Measurements from ENCODE around the gene IGF1R. TPM values are rescaled to one million over a fixed set of nuclear protein-coding genes. Genes with fewer than 3 reads are reported as not detected.

The IGF1R gene
- total RNA-seq, 4 donors from 2014 or later, result 31.6 to 87.8 (median 60.0) TPM

- no peak for ATAC-seq
- Histone ChIP-seq H3K4me3 (no peak overlapping the region), H3K4me1 (no peaks in the 10 kb centered on the region), H3K27me3 (no peaks in the 10 kb centered on the region), H3K36me3 (no peaks in the 10 kb centered on the region), H3K9me3 (no peaks in the 10 kb centered on the region), H3K27ac (no peak overlapping the region)
- WGBS, 2 donors (ENCODE audit: low coverage in 1 of 2), result 90% methylated on average over 9 of the region's 10 CpGs; no CpG with 5 or more reads in 1 of the 2 donors
- no peak for TF ChIP-seq EP300 (IDR thresholded peaks at IDR 0.05)
- no peak for TF ChIP-seq POLR2AphosphoS5 (IDR thresholded peaks at IDR 0.05)
These were observed 320.2 kb downstream of the IGF1R start for GRCh38 chr15:98968576-98968975.

DNA sequence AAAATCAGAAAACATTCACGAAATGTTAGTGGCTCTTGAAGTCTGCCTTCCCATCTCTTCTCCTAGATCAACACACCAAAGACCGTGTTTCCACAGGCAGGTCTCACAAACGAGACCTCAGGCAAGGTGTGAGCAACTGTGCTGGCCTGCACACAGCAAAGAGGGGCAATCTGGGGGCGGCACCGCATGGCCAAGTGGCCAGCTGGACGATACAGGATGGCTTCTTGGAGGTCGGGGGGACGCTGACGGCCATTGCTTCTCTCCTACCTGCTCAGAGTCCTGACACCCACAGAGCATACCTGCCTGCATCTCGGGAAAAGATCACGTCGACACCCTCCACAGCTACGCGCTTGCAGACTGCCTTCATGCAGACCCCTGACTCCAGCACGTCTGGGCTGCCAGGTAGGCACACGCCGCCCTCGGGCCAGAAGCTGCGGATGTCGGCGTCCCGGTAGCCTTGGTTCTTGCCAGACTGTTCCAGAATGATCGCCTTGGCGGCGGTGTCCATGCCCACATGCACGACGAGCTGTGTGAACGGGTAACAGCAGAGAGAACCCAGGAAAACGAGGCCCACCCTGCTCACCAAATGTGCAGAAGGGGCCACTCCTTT, 320.9 kb downstream of the IGF1R start:
- no peaks in the 10 kb centered on the region for H3K4me1 ChIP-seq
- no peaks in the 10 kb centered on the region for H3K36me3 ChIP-seq
- no peaks in the 10 kb centered on the region for H3K9me3 ChIP-seq
- 94 to 95% methylated on average over 2 to 7 of the region's 29 CpGs for WGBS, 2 donors (ENCODE audit: low coverage in 1 of 2)
- ATAC-seq, result no peak
- no peak overlapping the region for H3K4me3 ChIP-seq
- no peaks in the 10 kb centered on the region for H3K27me3 ChIP-seq
- TF ChIP-seq POLR2A (IDR thresholded peaks at IDR 0.05), result no peak
- no peak for TF ChIP-seq POLR2AphosphoS5 (IDR thresholded peaks at IDR 0.05)
- TF ChIP-seq, protein P1, sequence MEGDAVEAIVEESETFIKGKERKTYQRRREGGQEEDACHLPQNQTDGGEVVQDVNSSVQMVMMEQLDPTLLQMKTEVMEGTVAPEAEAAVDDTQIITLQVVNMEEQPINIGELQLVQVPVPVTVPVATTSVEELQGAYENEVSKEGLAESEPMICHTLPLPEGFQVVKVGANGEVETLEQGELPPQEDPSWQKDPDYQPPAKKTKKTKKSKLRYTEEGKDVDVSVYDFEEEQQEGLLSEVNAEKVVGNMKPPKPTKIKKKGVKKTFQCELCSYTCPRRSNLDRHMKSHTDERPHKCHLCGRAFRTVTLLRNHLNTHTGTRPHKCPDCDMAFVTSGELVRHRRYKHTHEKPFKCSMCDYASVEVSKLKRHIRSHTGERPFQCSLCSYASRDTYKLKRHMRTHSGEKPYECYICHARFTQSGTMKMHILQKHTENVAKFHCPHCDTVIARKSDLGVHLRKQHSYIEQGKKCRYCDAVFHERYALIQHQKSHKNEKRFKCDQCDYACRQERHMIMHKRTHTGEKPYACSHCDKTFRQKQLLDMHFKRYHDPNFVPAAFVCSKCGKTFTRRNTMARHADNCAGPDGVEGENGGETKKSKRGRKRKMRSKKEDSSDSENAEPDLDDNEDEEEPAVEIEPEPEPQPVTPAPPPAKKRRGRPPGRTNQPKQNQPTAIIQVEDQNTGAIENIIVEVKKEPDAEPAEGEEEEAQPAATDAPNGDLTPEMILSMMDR (IDR thresholded peaks at IDR 0.05), result no peak
- TF ChIP-seq EP300 (IDR thresholded peaks at IDR 0.05), result no peak
- no peak overlapping the region for H3K27ac ChIP-seq

- H3K36me3 ChIP-seq, result no peaks in the 10 kb centered on the region
- H3K27me3 ChIP-seq, result no peaks in the 10 kb centered on the region
- ATAC-seq, result no peak
- H3K4me1 ChIP-seq, result no peaks in the 10 kb centered on the region
- no peak overlapping the region for H3K27ac ChIP-seq
- H3K9me3 ChIP-seq, result no peaks in the 10 kb centered on the region
- no peak overlapping the region for H3K4me3 ChIP-seq
- WGBS, 2 donors (ENCODE audit: low coverage in 1 of 2), result 100% methylated on average over 2 of the region's 8 CpGs; no CpG with 5 or more reads in 1 of the 2 donors
- no peak for TF ChIP-seq POLR2AphosphoS5 (IDR thresholded peaks at IDR 0.05)
- TF ChIP-seq POLR2A (IDR thresholded peaks at IDR 0.05), result no peak
- TF ChIP-seq, protein P1 (IDR thresholded peaks at IDR 0.05), result no peak
- TF ChIP-seq EP300 (IDR thresholded peaks at IDR 0.05), result no peak
These were observed 322.5 kb downstream of the IGF1R start for GRCh38 chr15:98970799-98971198.

GRCh38 chr15:98976500-98976899, 328.2 kb downstream of the IGF1R start:
- no peak overlapping the region for H3K4me3 ChIP-seq
- no peaks in the 10 kb centered on the region for H3K27me3 ChIP-seq
- H3K27ac ChIP-seq, result no peak overlapping the region
- H3K4me1 ChIP-seq, result no peaks in the 10 kb centered on the region
- no peak for ATAC-seq
- 77 to 92% methylated on average over 1 of the region's 1 CpG for WGBS, 2 donors (ENCODE audit: low coverage in 1 of 2)
- no peaks in the 10 kb centered on the region for H3K36me3 ChIP-seq
- no peak for TF ChIP-seq POLR2A (IDR thresholded peaks at IDR 0.05)
- TF ChIP-seq, protein P1 (IDR thresholded peaks at IDR 0.05), result no peak
- TF ChIP-seq EP300 (IDR thresholded peaks at IDR 0.05), result no peak
- TF ChIP-seq POLR2AphosphoS5 (IDR thresholded peaks at IDR 0.05), result no peak
- H3K9me3 ChIP-seq, result no peaks in the 10 kb centered on the region

DNA sequence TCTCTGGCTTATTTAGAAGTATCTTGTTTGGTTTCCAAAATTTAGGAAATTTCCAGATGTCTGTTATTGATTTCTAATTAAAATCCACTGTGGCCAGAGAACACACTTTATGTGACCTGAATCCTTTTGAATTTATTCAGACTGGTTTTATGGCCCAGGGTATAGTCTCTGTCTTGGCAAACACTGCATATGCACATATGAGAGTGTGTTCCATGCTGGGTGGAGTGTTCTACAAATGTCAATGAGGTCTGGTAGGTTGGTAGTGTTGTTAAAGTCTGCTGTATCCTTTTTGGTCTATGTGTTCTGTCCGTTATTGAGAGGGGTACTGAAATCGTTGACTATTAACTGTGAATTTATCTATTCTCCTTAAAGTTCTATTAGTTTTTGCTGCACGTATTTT, 329.1 kb downstream of the IGF1R start:
- 85 to 91% methylated on average over 3 of the region's 3 CpGs for WGBS, 2 donors (ENCODE audit: low coverage in 1 of 2)
- H3K4me1 ChIP-seq, result no peaks in the 10 kb centered on the region
- no peaks in the 10 kb centered on the region for H3K9me3 ChIP-seq
- no peak overlapping the region for H3K4me3 ChIP-seq
- H3K27ac ChIP-seq, result no peak overlapping the region
- TF ChIP-seq EP300 (IDR thresholded peaks at IDR 0.05) (no peak), POLR2A (IDR thresholded peaks at IDR 0.05) (no peak), POLR2AphosphoS5 (IDR thresholded peaks at IDR 0.05) (no peak)
- TF ChIP-seq, protein P1 (IDR thresholded peaks at IDR 0.05), result no peak
- no peaks in the 10 kb centered on the region for H3K27me3 ChIP-seq
- H3K36me3 ChIP-seq, result no peaks in the 10 kb centered on the region
- no peak for ATAC-seq
